Renal pelvis (tissue), 4 donors: Measurements from ENCODE around the gene PTTG1. TPM values are rescaled to one million over a fixed set of nuclear protein-coding genes. Genes with fewer than 3 reads are reported as not detected.

ENCODE experiments used
- DNase-seq: peaks from one replicate; pipeline ENCODE4 v3.0.0-alpha.2; 2013
- polyA plus RNA-seq, 3 donors: library from polyadenylated mRNA; unstranded; fragments of 120-200 nt; gene quantifications; one replicate each; pipeline ENCODE4 v1.2.1, GENCODE V29; 2013; ENCODE audit not compliant: insufficient read length in 3 of 3

The PTTG1 gene
- polyA plus RNA-seq, 3 donors: 67.9 to 80.3 (median 76.3) TPM

GRCh38 chr5:160448886-160449285 is 27.2 kb downstream of the PTTG1 start:
- DNase-seq: no peak

- no peak for DNase-seq
These were observed 27.8 kb downstream of the PTTG1 start for GRCh38 chr5:160449458-160449857.

DNA sequence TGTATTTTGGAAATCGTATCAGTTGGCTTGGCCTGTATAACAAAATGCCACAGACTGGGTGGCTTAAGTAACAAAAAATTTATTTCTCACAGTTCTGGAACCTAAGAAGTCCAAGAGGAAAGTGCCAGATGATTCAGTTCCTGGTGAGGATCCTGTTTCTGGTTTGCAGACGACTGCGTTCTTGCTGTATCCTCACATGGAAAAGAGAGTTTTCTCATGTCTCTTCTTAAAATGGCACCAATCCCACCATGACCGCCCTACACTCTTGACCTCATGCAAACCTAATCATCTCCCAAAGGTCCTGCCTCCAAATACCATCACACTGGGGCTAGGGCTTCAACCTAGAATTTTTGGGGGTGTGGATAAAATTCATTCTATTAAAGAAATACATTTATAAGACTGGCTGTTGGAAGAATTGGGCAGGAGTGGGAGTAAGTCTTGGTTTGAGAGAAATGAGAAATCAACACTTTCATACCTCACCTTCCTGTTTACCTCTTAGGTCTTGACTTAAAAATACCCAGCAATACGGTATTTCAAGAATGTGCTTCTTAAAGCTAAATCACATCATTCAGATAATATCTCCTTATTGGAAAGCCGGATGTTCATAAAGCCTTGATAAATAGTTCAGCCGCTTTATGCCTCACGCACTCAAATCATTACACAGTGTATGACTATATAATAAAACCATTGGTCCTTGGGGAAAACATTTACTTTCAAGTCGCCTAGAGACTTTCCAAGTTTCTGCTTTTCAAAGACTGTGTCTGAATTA is 28.7 kb downstream of the PTTG1 start:
- DNase-seq: no peak

GRCh38 chr5:160451281-160451680 is 29.6 kb downstream of the PTTG1 start:
- DNase-seq: no peak

GRCh38 chr5:160452036-160452435 is 30.4 kb downstream of the PTTG1 start:
- DNase-seq: no peak

DNA sequence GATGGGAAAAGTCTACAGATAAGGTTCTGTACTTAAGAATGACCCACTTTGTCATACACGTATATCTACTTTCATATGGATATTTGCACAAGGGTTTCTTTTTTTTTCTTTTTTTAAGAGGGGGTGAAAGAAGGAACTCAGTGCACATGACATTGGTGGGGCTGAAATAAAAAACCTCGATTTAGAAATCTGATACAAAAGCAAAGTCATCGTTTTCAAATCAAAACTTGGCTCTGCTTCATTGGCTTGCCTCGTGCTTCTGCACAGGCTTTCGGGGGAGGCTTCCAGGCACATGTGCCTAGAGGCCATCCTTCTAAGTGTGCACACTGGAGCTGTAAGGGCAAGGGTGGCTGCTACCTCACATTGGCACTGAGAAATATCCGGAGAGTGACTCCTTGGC is 31.1 kb downstream of the PTTG1 start:
- DNase-seq: no peak

DNA sequence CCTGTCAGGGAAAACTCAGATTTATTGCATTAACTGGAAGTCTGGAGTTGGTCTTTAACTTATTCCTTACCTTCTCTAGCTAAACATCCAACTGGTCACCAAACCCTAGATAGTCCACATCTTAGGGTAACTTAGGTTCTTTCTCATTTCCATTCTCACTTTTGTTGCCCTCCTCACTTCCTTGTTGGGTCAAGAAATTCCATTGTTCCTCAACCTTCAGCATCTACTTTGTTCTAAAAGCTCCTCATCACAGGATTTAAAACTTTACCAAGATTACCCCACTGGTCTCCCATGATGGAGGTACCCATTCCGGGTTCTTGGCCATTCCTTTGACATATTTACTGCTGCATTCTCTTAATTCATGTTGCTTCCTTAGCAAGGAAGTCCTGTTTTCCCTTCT is 32.1 kb downstream of the PTTG1 start:
- DNase-seq: no peak

- no peak for DNase-seq
These were observed 33.9 kb downstream of the PTTG1 start for GRCh38 chr5:160455600-160455999.

GRCh38 chr5:160456480-160457177 is 35.0 kb downstream of the PTTG1 start:
- DNase-seq: no peak

- DNase-seq: no peak
These were observed 35.6 kb downstream of the PTTG1 start for GRCh38 chr5:160457252-160457651.

DNA sequence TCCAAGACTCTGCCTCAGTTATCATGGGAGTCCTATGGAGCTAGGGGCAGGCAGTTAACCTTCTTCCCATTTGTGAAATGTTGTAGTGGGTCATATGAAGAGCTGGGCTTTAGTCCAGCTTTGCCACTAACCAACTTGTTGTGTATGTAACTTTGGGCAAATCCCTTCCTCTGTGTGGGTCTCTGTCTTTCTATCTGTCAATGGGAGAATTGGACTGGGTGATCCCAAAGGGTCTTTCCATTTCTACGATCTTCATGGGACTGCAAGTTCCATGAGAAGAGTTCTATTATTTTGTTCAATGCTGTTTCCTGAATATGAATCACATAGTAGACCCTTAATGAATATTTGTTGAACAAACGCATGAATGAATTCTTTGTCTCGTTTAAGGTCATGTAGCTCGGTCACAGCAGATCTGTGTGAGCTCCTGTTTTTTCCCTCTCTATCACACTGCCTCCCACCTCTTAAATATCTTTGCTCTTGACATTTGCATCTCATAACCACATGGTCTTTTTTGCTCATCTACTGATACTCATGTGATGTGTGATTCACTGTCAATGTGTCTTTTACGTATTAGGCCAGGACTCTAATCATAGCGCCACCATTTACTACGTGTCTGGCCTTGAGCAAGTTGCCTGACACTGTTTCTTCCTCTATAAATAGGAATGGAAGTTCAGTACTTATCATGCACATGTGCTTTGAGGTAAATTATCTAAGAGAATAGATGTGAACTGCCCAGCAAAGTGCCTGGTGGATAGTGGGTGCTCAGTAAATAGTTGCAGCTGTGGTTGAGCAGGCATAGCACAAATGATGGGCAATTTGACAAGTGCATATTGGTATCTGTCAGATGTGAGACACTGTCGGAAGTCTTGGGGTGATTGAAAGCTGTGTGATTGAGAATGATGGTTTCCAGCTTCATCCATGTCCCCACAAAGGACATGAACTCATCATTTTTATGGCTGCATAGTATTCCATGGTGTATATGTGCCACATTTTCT is 37.4 kb downstream of the PTTG1 start:
- DNase-seq: no peak

DNA sequence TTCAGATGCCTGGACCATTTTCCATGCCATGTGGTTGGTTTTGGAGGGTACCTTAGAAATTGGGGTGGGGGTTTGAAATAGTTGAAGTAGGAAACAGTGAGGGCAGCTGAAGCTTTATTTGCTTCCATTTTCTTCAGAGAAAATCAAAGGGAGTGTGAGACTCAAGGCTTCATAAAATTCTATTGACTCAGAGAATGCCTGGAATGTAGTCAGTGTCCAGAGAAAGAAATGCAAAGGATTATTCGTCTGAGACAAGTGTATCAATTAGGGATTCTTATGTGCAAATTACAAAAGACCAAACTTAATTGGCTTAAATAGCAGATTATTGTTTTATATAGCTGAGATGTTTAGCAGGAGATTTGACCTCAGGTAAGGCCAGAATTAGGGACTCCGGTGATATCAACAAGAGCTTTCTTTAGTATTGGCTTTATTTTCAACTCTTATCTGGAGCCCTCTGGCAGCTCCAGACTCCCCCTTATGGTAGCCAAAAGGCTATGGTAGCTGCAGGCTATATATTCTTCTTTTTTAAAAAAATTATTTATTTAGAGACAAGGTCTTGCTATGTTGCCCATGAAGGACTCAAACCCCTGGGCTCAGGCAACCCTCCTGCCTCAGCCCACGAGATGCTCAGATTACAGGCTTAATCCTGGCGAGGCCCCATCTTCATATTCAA is 38.9 kb downstream of the PTTG1 start:
- no peak for DNase-seq

DNA sequence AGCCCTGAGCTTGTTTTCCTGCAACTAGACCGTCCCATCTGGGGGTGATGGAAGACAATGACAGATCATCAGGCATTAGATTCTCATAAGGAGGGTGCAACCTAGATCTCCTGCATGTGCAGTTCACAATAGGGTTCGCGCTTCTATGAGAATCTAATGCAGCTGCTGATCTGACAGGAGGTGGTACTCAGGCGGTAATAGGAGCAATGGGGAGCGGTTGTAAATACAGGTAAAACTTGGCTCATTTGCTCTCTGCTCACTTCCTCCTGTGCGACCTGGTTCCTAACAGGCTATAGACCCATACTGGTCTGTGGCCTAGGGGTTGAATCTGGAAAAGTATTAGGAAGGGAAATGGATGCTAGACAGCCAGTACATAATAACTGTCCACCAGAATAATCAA is 39.7 kb downstream of the PTTG1 start:
- no peak for DNase-seq

- no peak for DNase-seq
These were observed 40.5 kb downstream of the PTTG1 start for GRCh38 chr5:160462167-160462566.

GRCh38 chr5:160463227-160463626 is 41.6 kb downstream of the PTTG1 start:
- DNase-seq: no peak

DNA sequence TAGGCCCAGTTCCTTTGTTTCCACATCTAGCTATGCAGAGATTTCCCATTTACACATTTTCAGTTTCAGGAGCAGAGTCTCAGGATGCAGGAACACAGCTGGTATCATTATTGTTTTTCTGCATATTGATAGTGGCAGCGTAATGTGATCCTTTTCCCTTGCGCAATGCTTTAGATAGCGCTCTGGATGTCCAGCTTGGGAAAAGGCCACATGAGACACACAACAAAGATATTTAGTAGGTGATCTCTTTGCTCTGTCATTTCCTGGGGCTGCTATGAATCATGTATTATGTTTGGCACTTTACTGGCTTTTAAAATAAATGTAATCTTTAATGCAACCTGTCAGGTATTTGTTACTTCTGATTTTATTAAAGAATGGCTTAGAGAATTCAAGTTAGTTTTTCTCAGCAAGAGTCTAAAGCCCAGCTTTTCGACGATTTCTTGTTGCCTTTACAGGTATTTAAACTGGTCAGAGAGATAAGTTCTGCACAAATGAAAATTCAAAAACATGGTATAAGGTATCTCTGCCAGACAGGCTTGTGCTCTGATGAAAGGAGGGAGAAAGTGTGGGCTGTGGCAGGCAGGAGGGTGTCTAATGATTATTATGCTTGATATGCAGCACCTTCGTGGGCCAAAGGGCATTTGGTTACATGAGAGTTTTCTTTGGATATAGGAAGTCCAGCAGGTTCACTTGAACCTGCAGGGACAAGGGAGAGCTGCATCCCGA is 42.2 kb downstream of the PTTG1 start:
- DNase-seq: no peak

GRCh38 chr5:160464466-160464797 is 42.8 kb downstream of the PTTG1 start:
- DNase-seq: no peak

DNA sequence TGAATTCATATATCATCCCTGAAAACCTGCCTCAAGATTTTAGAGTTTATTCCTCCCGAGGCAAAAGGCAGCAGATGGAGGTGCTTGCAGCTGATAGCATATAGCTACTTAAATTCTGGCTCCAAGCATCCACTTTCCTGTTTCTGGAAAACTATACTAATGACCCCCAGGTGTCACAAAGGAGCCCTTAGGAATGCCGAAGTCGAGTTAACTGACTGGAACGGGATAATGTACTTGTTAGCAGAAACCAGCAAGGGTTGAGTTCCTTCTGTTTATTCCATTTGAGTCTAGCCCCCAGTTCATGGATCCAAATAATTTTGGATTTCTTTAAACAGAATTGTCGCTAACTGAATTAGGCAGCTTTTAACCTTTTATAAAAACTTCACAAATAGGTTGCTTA is 44.5 kb downstream of the PTTG1 start:
- peak; percentile 52 for DNase-seq

- DNase-seq: no peak
These were observed 45.4 kb downstream of the PTTG1 start for GRCh38 chr5:160466889-160467554.

- peak; percentile 42 for DNase-seq
These were observed 46.1 kb downstream of the PTTG1 start for GRCh38 chr5:160467555-160468362.
